Spleen (tissue), 13 donors: ENCODE results near the gene FOXD4L5. TPM values are rescaled to one million over a fixed set of nuclear protein-coding genes. Genes with fewer than 3 reads are reported as not detected.
A peak's percentile ranks its signal among the peaks of the same experiment; 100 is the strongest.
"Not testable (repeated sequence)": the region's sequence is repeated elsewhere in the genome, so short reads cannot be mapped to it uniquely, and the experiment has no call there.

Source experiments
- DNase-seq: peaks from one replicate; pipeline ENCODE4 v3.0.0-alpha.2; 2020
- H3K27ac ChIP-seq, 8 donors: fragments of 200-600 bp; sonication (generic) in 7 of 8; 1 replicate in 4 of 8; 2 replicates in 4 of 8; pipeline versions ENCODE4 v1.5.0 to v1.8.0; 2016 to 2021; ENCODE audit warnings: inconsistent platforms in 4 of 8, mild to moderate bottlenecking in 4 of 8, moderate library complexity in 1 of 8
- H3K27me3 ChIP-seq, 7 donors: fragments of 200-600 bp; sonication (generic) in 6 of 7; replicated peaks in 1 of 7; 1 replicate in 4 of 7; 2 replicates in 3 of 7; pipeline versions ENCODE4 v1.5.0 to v1.8.0; 2016 to 2021; ENCODE audit warnings: inconsistent platforms in 3 of 7, mild to moderate bottlenecking in 1 of 7
- H3K36me3 ChIP-seq, 6 donors: fragments of 200-600 bp; sonication (generic) in 5 of 6; 1 replicate in 4 of 6; 2 replicates in 2 of 6; pipeline versions ENCODE4 v1.5.0 to v1.8.0; 2016 to 2021; ENCODE audit warnings: inconsistent platforms in 2 of 6
- H3K4me1 ChIP-seq, 6 donors: fragments of 200-600 bp; sonication (generic) in 5 of 6; 1 replicate in 3 of 6; 2 replicates in 3 of 6; pipeline versions ENCODE4 v1.5.0 to v1.8.0; 2016 to 2021; ENCODE audit warnings: inconsistent platforms in 3 of 6
- H3K4me3 ChIP-seq, 8 donors: fragments of 200-600 bp; sonication (generic) in 7 of 8; 1 replicate in 4 of 8; 2 replicates in 4 of 8; pipeline versions ENCODE4 v1.5.0 to v1.8.0; 2016 to 2021; ENCODE audit warnings: inconsistent platforms in 4 of 8, mild to moderate bottlenecking in 4 of 8, moderate library complexity in 2 of 8
- H3K9me3 ChIP-seq, 8 donors: fragments of 200-600 bp; sonication (generic) in 7 of 8; 1 replicate in 4 of 8; 2 replicates in 4 of 8; pipeline versions ENCODE4 v1.5.0 to v1.8.0; 2016 to 2021; ENCODE audit warnings: inconsistent platforms in 4 of 8
- WGBS, 5 donors: extraction: QIAGEN DNeasy Blood & Tissue Kit in 3 of 5; methylation state at CpG; one replicate each; pipeline versions ENCODE4 v1.1.5 to v1.1.7; 2013 to 2018; 5-methylcytosine and 5-hydroxymethylcytosine counted together
- intact Hi-C: fragments of 100-400 bp; cut with DNase I; formaldehyde crosslinking; loops from one replicate; pipeline ENCODE4 v1.15.0; 2023; ENCODE audit warnings: low total_unique reads
- long read RNA-seq, 2 donors: transcript quantifications; one replicate each; lab custom pipeline, GENCODE V29; 2026
- polyA plus RNA-seq, 3 donors: library from polyadenylated mRNA; stranded (reverse); fragments of 200-250 nt; gene quantifications; one replicate each; pipeline ENCODE4 v1.2.1, GENCODE V29; 2013
- small RNA-seq, 4 donors: library from RNA; depleted of rRNA; stranded (forward); fragments of <200 nt; gene quantifications; one replicate each; pipeline ENCODE3, GENCODE V24; 2016
- total RNA-seq, 7 donors: library from RNA; depleted of rRNA in 3 of 7; stranded (reverse); fragments of >200 nt in 3 of 7; fragmentation: NEBNext Ultra II Directional in 4 of 7; extraction: Animal tissue kit (Norgen Biotek cat#: 25700) in 4 of 7; gene quantifications; one replicate each; pipeline versions ENCODE4 v1.1.0 to v1.2.1, GENCODE V29; 2016 to 2021
- donor health status: healthy with polysubstance abuse.
- donor health status: DM: no; HTN: no; CAD: no; lungs with moderate emphysema.
- donor health status: DM: no; HTN: no; CAD: no.
- donor health status: Bipolar disorder and iron deficiency.
- donor health status: healthy.
- donor health status: DM: no; HTN: no; CAD: no.
- donor health status: DM: yes; HTN: yes; CAD: no.

FOXD4L5 gene
- under 1 TPM in 5 of 7 donors, not detected in 2; 0.17 to 0.55 (median 0.26) TPM for total RNA-seq
- under 1 TPM in 1 of 3 donors, not detected in 2; 0.03 TPM for polyA plus RNA-seq
- long read RNA-seq, donor 1 = 0 reads
- long read RNA-seq, donor 2 = 0 reads

GRCh38 chr9:65285109-65285508 lies at the start of gene FOXD4L5:
Gene FOXD4L5 (minus strand): TSS chr9:65285209. CDS start chr9:65284377, 832 bp downstream.
- DNase-seq, H3K27me3 ChIP-seq, H3K9me3 ChIP-seq, H3K27ac ChIP-seq, H3K4me1 ChIP-seq, intact Hi-C loops, H3K4me3 ChIP-seq, H3K36me3 ChIP-seq: not testable (repeated sequence)
- WGBS, 5 donors = 80 to 100% (median 92%) methylated on average over 1 of the region's 2 CpGs; no CpG with 5 or more reads in 1 of the 5 donors

GRCh38 chr9:65283943-65284342 lies 1.1 kb downstream of the FOXD4L5 start:
- H3K36me3 ChIP-seq, H3K4me1 ChIP-seq, H3K27me3 ChIP-seq, H3K27ac ChIP-seq, H3K4me3 ChIP-seq, intact Hi-C loops, H3K9me3 ChIP-seq: not testable (repeated sequence)
- peak; percentile 43 for DNase-seq
- WGBS, 5 donors = 22 to 30% methylated on average over 4 to 14 of the region's 33 CpGs; no CpG with 5 or more reads in 3 of the 5 donors

GRCh38 chr9:65282976-65283375 lies 2.0 kb downstream of the FOXD4L5 start:
- intact Hi-C loops, H3K36me3 ChIP-seq, DNase-seq, H3K9me3 ChIP-seq, H3K4me3 ChIP-seq, H3K27ac ChIP-seq, H3K27me3 ChIP-seq, H3K4me1 ChIP-seq: not testable (repeated sequence)
- no CpG with 5 or more reads among the region's 27 CpGs for WGBS, 5 donors

Small RNAs within 50 kb of the gene (small RNA-seq; reads per million reads assigned to genes)
- 0 reads per million in 4 donors for gene IGKV1OR9-1
